Endodermal cell (in vitro differentiated cells): ENCODE data around the gene C2. TPM values are rescaled to one million over a fixed set of nuclear protein-coding genes. Genes with fewer than 3 reads are reported as not detected.
"Not testable (repeated sequence)": the region's sequence is repeated elsewhere in the genome, so short reads cannot be mapped to it uniquely, and the experiment has no call there.

Experiments
- DNase-seq: peaks from one replicate; pipeline ENCODE4 v3.0.0-alpha.2; 2017
- H3K27ac ChIP-seq: 2 replicates; pipeline ENCODE4 v1.5.1; 2013; ENCODE audit warnings: mild to moderate bottlenecking, low read depth, low read length, moderate library complexity
- H3K27me3 ChIP-seq: 2 replicates; pipeline ENCODE4 v1.6.1; 2013; ENCODE audit warnings: mild to moderate bottlenecking, low read length, moderate library complexity; ENCODE audit not compliant: insufficient read depth, control insufficient read depth, poor library complexity, severe bottlenecking
- H3K36me3 ChIP-seq: 2 replicates; pipeline ENCODE4 v1.7.0; 2013; ENCODE audit warnings: mild to moderate bottlenecking, low read length, moderate library complexity; ENCODE audit not compliant: control insufficient read depth, insufficient read depth
- H3K4me1 ChIP-seq: one replicate; pipeline ENCODE4 v1.7.0; 2013; ENCODE audit warnings: low read length; ENCODE audit not compliant: control insufficient read depth, insufficient read depth
- H3K4me3 ChIP-seq: 2 replicates; pipeline ENCODE4 v1.5.1; 2013; ENCODE audit warnings: mild to moderate bottlenecking, low read length, moderate library complexity
- H3K9ac ChIP-seq: 2 replicates; pipeline ENCODE4 v1.6.1; 2013; ENCODE audit warnings: mild to moderate bottlenecking, low read length, moderate library complexity; ENCODE audit not compliant: poor library complexity, severe bottlenecking; ENCODE audit errors: extremely low read depth
- H3K9me3 ChIP-seq: 2 replicates; pipeline ENCODE4 v1.6.1; 2013; ENCODE audit warnings: mild to moderate bottlenecking, low read length, moderate library complexity; ENCODE audit not compliant: control insufficient read depth
- H3K27ac Mint-ChIP-seq: 2 replicates; pipeline ENCODE4 v1.8.0; 2020; ENCODE audit warnings: mixed read lengths
- H3K27me3 Mint-ChIP-seq: 2 replicates; pipeline ENCODE4 v1.8.0; 2021; ENCODE audit warnings: mild to moderate bottlenecking, mixed read lengths; ENCODE audit not compliant: insufficient read depth
- H3K36me3 Mint-ChIP-seq: 2 replicates; pipeline ENCODE4 v1.8.0; 2020; ENCODE audit warnings: low read depth, mixed read lengths
- H3K4me1 Mint-ChIP-seq: 2 replicates; pipeline ENCODE4 v1.8.0; 2020; ENCODE audit warnings: mixed read lengths
- H3K4me3 Mint-ChIP-seq: 2 replicates; pipeline ENCODE4 v1.8.0; 2020; ENCODE audit warnings: mild to moderate bottlenecking, moderate library complexity, mixed read lengths
- H3K9me3 Mint-ChIP-seq: 2 replicates; pipeline ENCODE4 v1.8.0; 2020; ENCODE audit warnings: mild to moderate bottlenecking, mixed read lengths
- CTCF ChIP-seq: fragments of 200-600 bp; sonication (generic); conservative IDR thresholded peaks from 2 replicates; pipeline ENCODE4 v1.5.0; 2021; ENCODE audit warnings: antibody characterized with exemption, mild to moderate bottlenecking
- WGBS, 2 experiments: methylation state at CpG; one replicate each; pipeline versions ENCODE4 v1.1.5 to v1.1.7; 2013; ENCODE audit warnings: missing lambda C conversion rate in 2 of 2, mixed read lengths in 1 of 2; ENCODE audit not compliant: insufficient coverage in 1 of 2, insufficient read length in 1 of 2; 5-methylcytosine and 5-hydroxymethylcytosine counted together
- total RNA-seq, 2 donors: library from RNA; stranded (reverse); fragmentation: NEBNext Ultra II Directional in 1 of 2; extraction: Animal tissue kit (Norgen Biotek cat#: 25700) in 1 of 2; gene quantifications; 2 replicates in 1 of 2; 3 replicates in 1 of 2; pipeline ENCODE4 v1.2.1, GENCODE V29; 2021

The C2 gene
- total RNA-seq, 2 donors from 2014 or later, result 0.29 to 1.0 TPM

GRCh38 chr6:31907158-31907813 is 20.2 kb upstream of the C2 start:
- Mint-ChIP-seq H3K36me3 (no peaks in the 10 kb centered on the region), H3K27me3 (peaks cover 2% of the 10 kb centered on the region), H3K4me3 (no peak overlapping the region)

GRCh38 chr6:31908255-31908654 is 19.3 kb upstream of the C2 start:
- peaks cover 12% of the 10 kb centered on the region for H3K4me1 Mint-ChIP-seq

More at GRCh38 chr6:31907158-31907813, 20.2 kb upstream of the C2 start:
- H3K27me3 ChIP-seq, result no peaks in the 10 kb centered on the region
- no peak overlapping the region for H3K9ac ChIP-seq
- no peak for TF ChIP-seq CTCF
- Mint-ChIP-seq H3K4me1 (peaks cover 20% of the 10 kb centered on the region), H3K27ac (no peak overlapping the region), H3K9me3 (no peaks in the 10 kb centered on the region)
- H3K9me3 ChIP-seq, result no peaks in the 10 kb centered on the region
- no peaks in the 10 kb centered on the region for H3K36me3 ChIP-seq
- WGBS, 2 experiments, result 95 to 100% methylated on average over 3 to 7 of the region's 7 CpGs
- H3K27ac ChIP-seq, result no peak overlapping the region
- no peak overlapping the region for H3K4me3 ChIP-seq
- H3K4me1 ChIP-seq, result peaks cover 2% of the 10 kb centered on the region
- DNase-seq, result no peak

GRCh38 chr6:31908791-31909190 is 18.7 kb upstream of the C2 start:
- peaks cover 2% of the 10 kb centered on the region for H3K4me1 ChIP-seq
- no peak overlapping the region for H3K27ac Mint-ChIP-seq
- no peak overlapping the region for H3K4me3 Mint-ChIP-seq
- H3K9ac ChIP-seq, result no peak overlapping the region
- H3K4me1 Mint-ChIP-seq, result peaks cover 9% of the 10 kb centered on the region
- H3K4me3 ChIP-seq, result no peak overlapping the region
- no peaks in the 10 kb centered on the region for H3K36me3 ChIP-seq
- H3K27me3 Mint-ChIP-seq, result peaks cover 3% of the 10 kb centered on the region
- H3K27ac ChIP-seq, result no peak overlapping the region
- no peaks in the 10 kb centered on the region for H3K9me3 Mint-ChIP-seq
- no peaks in the 10 kb centered on the region for H3K9me3 ChIP-seq
- no peak for DNase-seq
- no peaks in the 10 kb centered on the region for H3K36me3 Mint-ChIP-seq
- WGBS, 2 experiments, result 92 to 94% methylated on average over 4 of the region's 4 CpGs
- H3K27me3 ChIP-seq, result no peaks in the 10 kb centered on the region
- TF ChIP-seq CTCF, result no peak

More at GRCh38 chr6:31908255-31908654, 19.3 kb upstream of the C2 start:
- not testable (repeated sequence) for H3K4me1 ChIP-seq, DNase-seq, H3K27ac ChIP-seq, H3K27me3 ChIP-seq, H3K36me3 ChIP-seq, H3K9me3 ChIP-seq, H3K27ac Mint-ChIP-seq, H3K9me3 Mint-ChIP-seq, H3K4me3 Mint-ChIP-seq, H3K4me3 ChIP-seq, H3K27me3 Mint-ChIP-seq, H3K36me3 Mint-ChIP-seq, H3K9ac ChIP-seq
- WGBS, 2 experiments, result 98% methylated on average over 5 of the region's 5 CpGs; no CpG with 5 or more reads in 1 of the 2 experiments

GRCh38 chr6:31909298-31909697 is 18.2 kb upstream of the C2 start:
- H3K9ac ChIP-seq, H3K27ac Mint-ChIP-seq, H3K27me3 ChIP-seq, H3K4me3 ChIP-seq, H3K9me3 ChIP-seq, DNase-seq, H3K27ac ChIP-seq, H3K27me3 Mint-ChIP-seq, H3K36me3 ChIP-seq, H3K36me3 Mint-ChIP-seq, H3K4me1 ChIP-seq, H3K4me3 Mint-ChIP-seq, H3K4me1 Mint-ChIP-seq, H3K9me3 Mint-ChIP-seq: not testable (repeated sequence)
- 86 to 89% methylated on average over 6 to 7 of the region's 7 CpGs for WGBS, 2 experiments
